ENCODE measurements around the gene CRADD. TPM values are rescaled to one million over a fixed set of nuclear protein-coding genes. Genes with fewer than 3 reads are reported as not detected.

Gene CRADD
- total RNA-seq, 1 experiment from 2014 or later, result 7.6 TPM

- Histone ChIP-seq H3K9ac (ENCODE audit: extremely low read depth, insufficient read length, low read length) (no peak overlapping the region), H2BK5ac (ENCODE audit: insufficient read length, low read length) (no peak overlapping the region), H3K4me1 (ENCODE audit: insufficient read depth, low read length) (no peaks in the 10 kb centered on the region), H2BK120ac (ENCODE audit: low read depth, low read length, poor library complexity, severe bottlenecking) (no peak overlapping the region), H2AK5ac (ENCODE audit: insufficient read length, low read length) (no peak overlapping the region), H3K4me2 (ENCODE audit: insufficient read depth, insufficient read length, low read length) (no peak overlapping the region), H2BK20ac (ENCODE audit: low read depth, low read length, poor library complexity, severe bottlenecking) (no peak overlapping the region), H3K14ac (ENCODE audit: insufficient read depth, low read length) (no peak overlapping the region), H3K79me1 (ENCODE audit: insufficient read depth, low read depth, low read length, poor library complexity, severe bottlenecking) (no peaks in the 10 kb centered on the region), H4K8ac (replicated peaks; ENCODE audit: insufficient read length, low read depth, low read length) (no peak overlapping the region), H3K79me2 (ENCODE audit: insufficient read depth, low read length) (no peaks in the 10 kb centered on the region), H3K23me2 (ENCODE audit: insufficient read length, low read depth, low read length, poor library complexity, severe bottlenecking) (no peaks in the 10 kb centered on the region), H4K91ac (ENCODE audit: insufficient read length, low read depth, low read length) (no peak overlapping the region), H3K23ac (ENCODE audit: insufficient read length, low read depth, low read length) (no peak overlapping the region), H2BK15ac (ENCODE audit: low read depth, low read length) (no peak overlapping the region), H3K56ac (ENCODE audit: insufficient read length, low read depth, low read length) (no peak overlapping the region), H3K27ac (ENCODE audit: insufficient read length, low read depth, low read length) (no peak overlapping the region), H4K5ac (ENCODE audit: insufficient read length, low read depth, low read length) (no peak overlapping the region), H3T11ph (ENCODE audit: low read length) (no peak overlapping the region), H3K27me3 (ENCODE audit: insufficient read depth, low read length) (no peaks in the 10 kb centered on the region), H3K9me3 (ENCODE audit: control insufficient read depth, low read depth, low read length) (peaks cover 1% of the 10 kb centered on the region), H2AFZ (ENCODE audit: low read length) (no peak overlapping the region), H4K20me1 (ENCODE audit: control insufficient read depth, insufficient read depth, insufficient read length) (no peaks in the 10 kb centered on the region), H3K18ac (ENCODE audit: insufficient read length, low read depth, low read length) (no peak overlapping the region), H2BK12ac (ENCODE audit: insufficient read length, low read depth, low read length) (no peak overlapping the region), H3K4ac (ENCODE audit: low read depth, low read length) (no peak overlapping the region)
- H3K27me3 Mint-ChIP-seq (ENCODE audit: low read depth), result peaks cover 2% of the 10 kb centered on the region; the same call in 1 of the 2 replicates
- TF ChIP-seq CTCF (conservative IDR thresholded peaks at IDR 0.05), result no peak
- no CpG with 5 or more reads among the region's 2 CpGs for WGBS (ENCODE audit: extremely low coverage, insufficient read length, low lambda C conversion rate)
- H3K27ac Mint-ChIP-seq, result no peak overlapping the region
- DNase-seq, result no peak
- H3K36me3 Mint-ChIP-seq (ENCODE audit: insufficient read depth in 1 of 3, low read depth in 3 of 3), result peaks cover 14 to 19% (median 15%) of the 10 kb centered on the region in 3 experiments
- H3K4me3 Mint-ChIP-seq, result no peak overlapping the region
- peaks cover 17 to 20% of the 10 kb centered on the region in 2 experiments for H3K4me1 Mint-ChIP-seq
- H3K9me3 Mint-ChIP-seq, result peaks cover 15 to 17% of the 10 kb centered on the region in 2 experiments
These were observed 71.7 kb downstream of the CRADD start for GRCh38 chr12:93748672-93749383.

All from H9 (cell line).